Fibroblast of lung (primary cell): ENCODE measurements around the gene NIT1. TPM values are rescaled to one million over a fixed set of nuclear protein-coding genes. Genes with fewer than 3 reads are reported as not detected.

Source experiments
- DNase-seq, 2 donors: peaks; one replicate each; pipeline versions ENCODE4 v3.0.0 to v3.0.0-alpha.2; 2010; ENCODE audit warnings: low read depth in 2 of 2
- H2AFZ ChIP-seq: 2 replicates; pipeline ENCODE4 v1.5.1; 2012; ENCODE audit warnings: low read length, control low read depth, inconsistent platforms
- H3K27ac ChIP-seq: 2 replicates; pipeline ENCODE4 v1.5.1; 2011; ENCODE audit warnings: low read length, control low read depth; ENCODE audit not compliant: insufficient read depth
- H3K27me3 ChIP-seq: 2 replicates; pipeline ENCODE4 v1.5.1; 2011; ENCODE audit warnings: mild to moderate bottlenecking, low read length; ENCODE audit not compliant: control insufficient read depth, insufficient read depth
- H3K36me3 ChIP-seq: 2 replicates; pipeline ENCODE4 v1.5.1; 2011; ENCODE audit warnings: low read length; ENCODE audit not compliant: control insufficient read depth, insufficient read depth
- H3K4me1 ChIP-seq: 2 replicates; pipeline ENCODE4 v1.5.1; 2011; ENCODE audit warnings: low read length; ENCODE audit not compliant: control insufficient read depth, insufficient read depth; ENCODE audit errors: extremely low read depth
- H3K4me2 ChIP-seq: 2 replicates; pipeline ENCODE4 v1.5.1; 2011; ENCODE audit warnings: low read length, control low read depth; ENCODE audit not compliant: insufficient read depth; ENCODE audit errors: extremely low read depth
- H3K4me3 ChIP-seq, 4 experiments: fragments of 200-600 bp in 1 of 4; sonication (generic) in 1 of 4; replicated peaks in 1 of 4; 2 replicates each; pipeline ENCODE4 v1.5.1; 2011 to 2016; ENCODE audit warnings: low read length in 4 of 4, low read depth in 3 of 4, mild to moderate bottlenecking in 3 of 4, control low read depth in 2 of 4, inconsistent platforms in 1 of 4, mixed read lengths in 1 of 4; ENCODE audit not compliant: insufficient read depth in 1 of 4; ENCODE audit errors: control extremely low read depth in 1 of 4
- H3K79me2 ChIP-seq: 2 replicates; pipeline ENCODE4 v1.5.1; 2012; ENCODE audit warnings: mild to moderate bottlenecking, low read length, inconsistent platforms; ENCODE audit not compliant: control insufficient read depth, insufficient read depth
- H3K9ac ChIP-seq: 2 replicates; pipeline ENCODE4 v1.5.1; 2011; ENCODE audit warnings: mild to moderate bottlenecking, low read length, control low read depth; ENCODE audit not compliant: insufficient read depth
- H3K9me3 ChIP-seq: 2 replicates; pipeline ENCODE4 v1.5.1; 2012; ENCODE audit warnings: low read depth, low read length; ENCODE audit not compliant: control insufficient read depth, insufficient read depth
- H4K20me1 ChIP-seq: 2 replicates; pipeline ENCODE4 v1.5.1; 2011; ENCODE audit warnings: low read length; ENCODE audit not compliant: control insufficient read depth, insufficient read depth; ENCODE audit errors: extremely low read depth
- CTCF ChIP-seq, 2 donors: IDR thresholded peaks in 1 of 2; conservative IDR thresholded peaks in 1 of 2; 1 replicate in 1 of 2; 2 replicates in 1 of 2; pipeline ENCODE4 v1.5.1; 2011 to 2012; ENCODE audit warnings: low read length in 2 of 2, control low read depth in 1 of 2, inconsistent platforms in 1 of 2, low read depth in 1 of 2, mild to moderate bottlenecking in 1 of 2
- EZH2 ChIP-seq: IDR thresholded peaks from 2 replicates; pipeline ENCODE4 v1.5.1; 2012; ENCODE audit warnings: low read length, control low read depth, mild to moderate bottlenecking; ENCODE audit errors: missing control alignments
- polyA plus RNA-seq, 2 donors: library from polyadenylated mRNA; depleted of rRNA in 1 of 2; stranded (reverse) in 1 of 2; unstranded in 1 of 2; fragments of >200 nt; gene quantifications; 2 replicates each; pipeline ENCODE4 v1.2.1, GENCODE V29; 2011 to 2012; ENCODE audit warnings: missing spikeins in 1 of 2
- total RNA-seq: library from RNA; depleted of rRNA; stranded (reverse); fragments of >200 nt; gene quantifications from 2 replicates; pipeline ENCODE4 v1.2.1, GENCODE V29; 2014

NIT1 gene
- total and polyA plus RNA-seq, 2 donors (not counting 1 experiment from before 2014, with no cell fraction given): 30.6 to 42.6 TPM

DNA sequence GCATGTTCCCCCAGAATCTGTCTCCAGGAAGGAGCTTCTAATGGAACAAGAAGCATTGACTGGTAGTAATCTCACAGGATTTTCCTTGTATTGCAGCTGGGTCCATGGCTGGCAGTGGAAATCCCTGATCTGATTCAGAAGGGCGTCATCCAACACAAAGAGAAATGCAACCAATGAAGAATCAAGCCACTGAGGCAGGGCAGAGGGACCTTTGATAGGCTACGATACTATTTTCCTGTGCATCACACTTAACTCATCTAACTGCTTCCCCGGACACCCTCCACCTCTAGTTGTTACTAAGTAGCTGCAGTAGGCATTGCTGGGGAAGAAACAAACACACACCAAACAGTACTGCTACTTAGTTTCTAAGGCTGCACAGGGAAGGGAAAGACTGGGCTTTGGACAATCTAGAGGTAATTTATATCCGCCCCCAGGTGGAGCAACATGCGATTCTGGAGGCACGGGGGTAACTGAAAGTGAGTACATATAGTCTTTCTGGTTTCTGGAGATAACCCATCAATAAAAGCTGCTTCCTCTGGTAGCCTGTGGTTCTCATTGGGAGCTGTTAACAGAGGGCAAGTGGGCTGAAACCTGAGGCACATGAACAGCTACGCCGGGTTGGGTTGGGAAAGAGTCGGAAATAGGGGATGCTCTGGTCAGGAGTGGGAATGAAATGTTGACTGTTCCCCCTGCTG is 40.6 kb downstream of the NIT1 start:
- Histone ChIP-seq H3K27me3 (no peaks in the 10 kb centered on the region), H3K36me3 (peaks cover 20% of the 10 kb centered on the region), H3K27ac (peak overlapping the region; percentile 68), H3K4me3 (peak overlapping the region in 2 of 4 experiments; percentile 71 to 93), H2AFZ (no peak overlapping the region), H3K79me2 (peaks cover 17% of the 10 kb centered on the region), H3K9me3 (no peaks in the 10 kb centered on the region), H3K4me2 (peak overlapping the region; percentile 49), H3K4me1 (peaks cover 7% of the 10 kb centered on the region), H3K9ac (no peak overlapping the region), H4K20me1 (no peaks in the 10 kb centered on the region)
- no peak for TF ChIP-seq EZH2
- no peak for TF ChIP-seq CTCF (conservative IDR thresholded peaks at IDR 0.05 in 1 of 2, IDR thresholded peaks at IDR 0.05 in 1 of 2; ENCODE audit: low read depth in 1 of 2, low read length in 2 of 2)
- no peak for DNase-seq

DNA sequence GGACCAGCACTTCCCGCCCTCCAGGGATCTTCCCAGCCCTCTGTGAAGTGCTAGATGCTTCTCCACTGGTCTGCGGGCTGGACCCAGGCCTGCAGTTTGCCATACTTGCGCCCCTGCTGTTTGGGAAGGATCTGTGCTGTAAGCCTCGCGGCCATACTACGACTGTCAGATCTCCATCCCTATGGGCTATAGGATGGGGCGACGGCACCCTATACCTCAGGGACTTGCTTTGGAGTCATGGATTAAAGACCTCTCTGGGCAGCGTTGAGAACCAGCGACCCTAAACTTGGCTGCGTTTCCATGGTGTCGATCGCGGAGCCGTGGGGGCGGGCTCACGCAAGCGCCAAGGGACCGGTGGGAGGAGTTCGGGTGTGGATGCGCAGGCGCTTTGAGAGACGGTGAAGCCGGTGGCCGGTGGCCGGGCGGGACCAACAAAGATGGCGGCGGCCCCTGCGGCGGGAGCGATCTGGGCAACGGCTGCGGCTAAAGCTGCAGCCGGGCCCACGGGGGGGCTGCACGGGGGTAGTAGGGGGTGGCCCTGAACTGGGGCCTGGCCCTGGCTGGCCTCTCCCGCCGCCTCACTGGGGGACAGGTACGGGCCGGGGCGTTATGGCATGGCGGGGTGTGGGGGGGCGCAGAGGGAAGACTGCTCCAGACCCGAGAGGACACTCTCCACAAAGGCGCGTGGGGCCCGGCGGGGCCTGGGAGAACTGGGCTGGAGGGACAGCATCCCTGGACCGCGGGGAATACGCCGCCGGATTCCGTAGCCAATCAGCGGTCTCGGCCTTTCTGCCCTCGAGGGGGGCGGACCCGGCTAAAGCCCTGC is 41.4 kb downstream of the NIT1 start, which contains the start of gene USP21:
TSS of gene USP21 (plus strand) at position 414 of the 826 bp plus-strand sequence. CDS start 1,141 bp downstream, outside the sequence.
- peak within 1 kb of the TSS; percentile 68 for H3K27ac ChIP-seq
- H3K79me2 ChIP-seq: peaks cover 16% of the 10 kb centered on the region
- peak; percentile 30 to 54 for TF ChIP-seq CTCF (conservative IDR thresholded peaks at IDR 0.05 in 1 of 2, IDR thresholded peaks at IDR 0.05 in 1 of 2; ENCODE audit: low read depth in 1 of 2, low read length in 2 of 2)
- no peak for TF ChIP-seq EZH2
- H3K36me3 ChIP-seq: peaks cover 22% of the 10 kb centered on the region
- no peaks in the 10 kb centered on the region for H4K20me1 ChIP-seq
- H3K9ac ChIP-seq: peak within 1 kb of the TSS; percentile 87
- H3K4me3 ChIP-seq: peak within 1 kb of the TSS; percentile 63 to 93 (median 81)
- H2AFZ ChIP-seq: peak within 1 kb of the TSS; percentile 70
- peak within 1 kb of the TSS; percentile 88 for H3K4me2 ChIP-seq
- DNase-seq: peak; percentile 80 to 87
- H3K9me3 ChIP-seq: no peaks in the 10 kb centered on the region
- peaks cover 7% of the 10 kb centered on the region for H3K4me1 ChIP-seq
- H3K27me3 ChIP-seq: no peaks in the 10 kb centered on the region

DNA sequence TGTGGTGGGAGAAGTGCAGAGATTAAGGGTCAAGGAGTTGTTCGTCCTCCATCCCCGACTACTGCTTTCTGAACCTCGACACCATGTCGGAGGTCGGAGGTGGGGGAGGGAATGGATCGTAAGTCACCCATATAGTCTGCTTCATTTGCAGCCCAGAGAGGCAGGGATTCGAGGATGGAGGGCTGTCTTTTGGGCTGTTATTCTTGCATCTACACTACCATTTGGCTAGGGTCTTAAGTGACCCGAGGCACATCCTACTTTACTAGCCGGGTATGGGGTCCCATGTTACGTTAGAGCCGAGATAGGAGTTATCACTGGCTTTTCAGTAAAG is 42.0 kb downstream of the NIT1 start:
- no peaks in the 10 kb centered on the region for H3K27me3 ChIP-seq
- H3K4me2 ChIP-seq: peak overlapping the region; percentile 88

More for the DNA sequence above, 42.0 kb downstream of the NIT1 start:
- Histone ChIP-seq H3K36me3 (peaks cover 26% of the 10 kb centered on the region), H3K79me2 (peaks cover 16% of the 10 kb centered on the region), H3K4me1 (peaks cover 7% of the 10 kb centered on the region), H3K9me3 (no peaks in the 10 kb centered on the region), H3K27ac (peak overlapping the region; percentile 68), H3K4me3 (peak overlapping the region; percentile 63 to 93 (median 81)), H3K9ac (peak overlapping the region; percentile 87), H2AFZ (peak overlapping the region; percentile 17), H4K20me1 (no peaks in the 10 kb centered on the region)
- TF ChIP-seq CTCF (conservative IDR thresholded peaks at IDR 0.05 in 1 of 2, IDR thresholded peaks at IDR 0.05 in 1 of 2; ENCODE audit: low read depth in 1 of 2, low read length in 2 of 2) (no peak), EZH2 (no peak)
- DNase-seq: no peak
